SK-N-MC (cell line): Measurements from ENCODE around the gene GAPT.

Source experiments
- EZH2 ChIP-seq: fragments of 200-600 bp; sonication (generic); IDR thresholded peaks from one replicate; pipeline ENCODE4 v1.6.1; 2017; ENCODE audit warnings: antibody characterized with exemption
- POLR2AphosphoS5 ChIP-seq: IDR thresholded peaks from 2 replicates; pipeline ENCODE4 v1.6.1; 2012; ENCODE audit warnings: mild to moderate bottlenecking, low read depth, low read length, borderline replicate concordance

DNA sequence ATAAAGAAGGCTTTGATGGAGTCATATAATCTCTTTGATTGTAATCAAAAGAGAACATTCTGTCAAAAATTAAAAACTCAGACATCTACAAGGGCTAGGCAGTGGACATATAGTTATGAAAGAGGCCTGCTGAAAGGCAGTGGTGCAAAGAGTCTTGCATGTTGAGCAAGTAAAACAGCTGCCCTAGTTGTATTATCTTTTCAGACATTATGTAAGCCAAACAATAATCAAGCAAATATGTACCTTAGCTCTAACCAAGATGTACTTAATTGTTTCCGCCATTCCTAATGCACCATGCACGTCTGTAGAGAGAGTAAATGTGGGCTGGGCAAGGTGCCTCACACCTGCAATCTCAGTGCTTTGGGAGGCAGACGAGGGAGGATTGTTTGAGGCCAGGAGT, 14.3 kb downstream of the GAPT start:
- TF ChIP-seq POLR2AphosphoS5: no peak
- TF ChIP-seq EZH2: no peak
